ENCODE results near the gene RARRES2.

RARRES2 gene

DNA sequence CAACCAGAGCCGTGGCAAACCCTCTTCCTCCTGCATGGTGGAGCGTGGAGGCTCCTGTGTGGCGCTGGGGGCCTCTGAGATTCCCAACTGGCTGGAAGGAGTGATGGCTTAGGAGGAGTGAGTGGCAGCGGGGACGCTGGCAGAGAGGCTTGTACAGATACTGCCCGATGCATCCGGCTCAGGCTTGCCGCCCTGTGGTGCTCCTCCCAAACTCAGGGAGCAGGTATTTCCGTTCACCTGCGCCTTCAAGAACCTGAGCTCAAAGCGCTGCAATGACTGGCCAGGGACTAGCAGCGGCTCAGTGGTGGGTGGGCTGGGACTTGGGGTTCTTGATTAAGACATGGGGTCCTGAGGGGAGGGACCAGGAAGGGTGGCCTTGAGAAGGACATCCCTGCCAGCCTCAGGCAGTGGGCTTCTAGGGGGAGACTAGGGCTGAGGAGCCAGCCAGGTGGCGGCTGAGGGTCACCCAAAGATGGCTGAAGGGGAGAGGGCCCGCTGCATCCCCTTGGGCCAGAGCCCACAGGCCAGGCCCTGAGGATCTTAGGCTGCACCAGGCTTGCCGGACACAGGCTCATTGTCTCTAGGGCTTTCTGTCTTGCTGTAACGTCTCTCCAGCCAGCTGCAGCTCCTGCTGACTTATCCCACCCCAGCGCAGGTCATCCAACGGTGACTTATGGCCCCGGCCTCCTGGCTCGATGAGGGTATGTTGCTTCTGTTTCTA lies 40.9 kb upstream of the RARRES2 start:
- no peak for TF ChIP-seq SPI1 (IDR thresholded peaks at IDR 0.05; ENCODE audit: borderline replicate concordance, low read depth)
- TF ChIP-seq GABPA (IDR thresholded peaks at IDR 0.05; ENCODE audit: low read depth): no peak
- no peak for TF ChIP-seq POLR2AphosphoS5 (IDR thresholded peaks at IDR 0.05; ENCODE audit: low read depth)
- TF ChIP-seq, protein P1, sequence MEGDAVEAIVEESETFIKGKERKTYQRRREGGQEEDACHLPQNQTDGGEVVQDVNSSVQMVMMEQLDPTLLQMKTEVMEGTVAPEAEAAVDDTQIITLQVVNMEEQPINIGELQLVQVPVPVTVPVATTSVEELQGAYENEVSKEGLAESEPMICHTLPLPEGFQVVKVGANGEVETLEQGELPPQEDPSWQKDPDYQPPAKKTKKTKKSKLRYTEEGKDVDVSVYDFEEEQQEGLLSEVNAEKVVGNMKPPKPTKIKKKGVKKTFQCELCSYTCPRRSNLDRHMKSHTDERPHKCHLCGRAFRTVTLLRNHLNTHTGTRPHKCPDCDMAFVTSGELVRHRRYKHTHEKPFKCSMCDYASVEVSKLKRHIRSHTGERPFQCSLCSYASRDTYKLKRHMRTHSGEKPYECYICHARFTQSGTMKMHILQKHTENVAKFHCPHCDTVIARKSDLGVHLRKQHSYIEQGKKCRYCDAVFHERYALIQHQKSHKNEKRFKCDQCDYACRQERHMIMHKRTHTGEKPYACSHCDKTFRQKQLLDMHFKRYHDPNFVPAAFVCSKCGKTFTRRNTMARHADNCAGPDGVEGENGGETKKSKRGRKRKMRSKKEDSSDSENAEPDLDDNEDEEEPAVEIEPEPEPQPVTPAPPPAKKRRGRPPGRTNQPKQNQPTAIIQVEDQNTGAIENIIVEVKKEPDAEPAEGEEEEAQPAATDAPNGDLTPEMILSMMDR (IDR thresholded peaks at IDR 0.05; ENCODE audit: insufficient read depth, low read length): no peak
- TF ChIP-seq, protein P2, sequence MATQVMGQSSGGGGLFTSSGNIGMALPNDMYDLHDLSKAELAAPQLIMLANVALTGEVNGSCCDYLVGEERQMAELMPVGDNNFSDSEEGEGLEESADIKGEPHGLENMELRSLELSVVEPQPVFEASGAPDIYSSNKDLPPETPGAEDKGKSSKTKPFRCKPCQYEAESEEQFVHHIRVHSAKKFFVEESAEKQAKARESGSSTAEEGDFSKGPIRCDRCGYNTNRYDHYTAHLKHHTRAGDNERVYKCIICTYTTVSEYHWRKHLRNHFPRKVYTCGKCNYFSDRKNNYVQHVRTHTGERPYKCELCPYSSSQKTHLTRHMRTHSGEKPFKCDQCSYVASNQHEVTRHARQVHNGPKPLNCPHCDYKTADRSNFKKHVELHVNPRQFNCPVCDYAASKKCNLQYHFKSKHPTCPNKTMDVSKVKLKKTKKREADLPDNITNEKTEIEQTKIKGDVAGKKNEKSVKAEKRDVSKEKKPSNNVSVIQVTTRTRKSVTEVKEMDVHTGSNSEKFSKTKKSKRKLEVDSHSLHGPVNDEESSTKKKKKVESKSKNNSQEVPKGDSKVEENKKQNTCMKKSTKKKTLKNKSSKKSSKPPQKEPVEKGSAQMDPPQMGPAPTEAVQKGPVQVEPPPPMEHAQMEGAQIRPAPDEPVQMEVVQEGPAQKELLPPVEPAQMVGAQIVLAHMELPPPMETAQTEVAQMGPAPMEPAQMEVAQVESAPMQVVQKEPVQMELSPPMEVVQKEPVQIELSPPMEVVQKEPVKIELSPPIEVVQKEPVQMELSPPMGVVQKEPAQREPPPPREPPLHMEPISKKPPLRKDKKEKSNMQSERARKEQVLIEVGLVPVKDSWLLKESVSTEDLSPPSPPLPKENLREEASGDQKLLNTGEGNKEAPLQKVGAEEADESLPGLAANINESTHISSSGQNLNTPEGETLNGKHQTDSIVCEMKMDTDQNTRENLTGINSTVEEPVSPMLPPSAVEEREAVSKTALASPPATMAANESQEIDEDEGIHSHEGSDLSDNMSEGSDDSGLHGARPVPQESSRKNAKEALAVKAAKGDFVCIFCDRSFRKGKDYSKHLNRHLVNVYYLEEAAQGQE (IDR thresholded peaks at IDR 0.05; ENCODE audit: insufficient replicate concordance, low read depth): no peak
- H3K27ac ChIP-seq (replicated peaks): no peak overlapping the region
- no peak for DNase-seq (ENCODE audit: low read depth in 1 of 2, low spot score in 1 of 2)
- H3K4me3 ChIP-seq (replicated peaks; ENCODE audit: insufficient read depth, low read length): no peak overlapping the region
- H3K27me3 ChIP-seq (ENCODE audit: insufficient read depth, poor library complexity, severe bottlenecking): no peaks in the 10 kb centered on the region

DNA sequence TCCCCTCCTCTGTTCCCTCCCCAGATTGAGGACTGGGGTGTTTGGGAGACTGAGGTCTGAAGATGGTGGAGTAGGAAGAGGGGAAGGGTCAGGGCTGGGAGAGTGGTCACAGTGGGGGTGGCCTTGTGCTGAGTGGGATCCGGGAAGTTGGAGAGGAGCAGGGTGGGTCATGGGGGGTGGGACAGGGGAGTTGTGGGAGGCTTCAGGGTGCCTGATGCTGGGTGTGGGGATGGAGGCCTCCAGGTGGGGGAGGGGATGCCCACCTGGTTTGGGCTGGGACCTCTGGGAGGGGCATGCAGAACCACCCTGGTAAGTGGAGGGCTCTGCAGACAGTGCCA lies 40.3 kb upstream of the RARRES2 start:
- H3K27ac ChIP-seq (replicated peaks): no peak overlapping the region
- TF ChIP-seq SPI1 (IDR thresholded peaks at IDR 0.05; ENCODE audit: borderline replicate concordance, low read depth): no peak
- TF ChIP-seq, protein P2 (IDR thresholded peaks at IDR 0.05; ENCODE audit: insufficient replicate concordance, low read depth): no peak
- TF ChIP-seq GABPA (IDR thresholded peaks at IDR 0.05; ENCODE audit: low read depth): no peak
- no peak for TF ChIP-seq POLR2AphosphoS5 (IDR thresholded peaks at IDR 0.05; ENCODE audit: low read depth)
- TF ChIP-seq, protein P1 (IDR thresholded peaks at IDR 0.05; ENCODE audit: insufficient read depth, low read length): no peak
- no peaks in the 10 kb centered on the region for H3K27me3 ChIP-seq (ENCODE audit: insufficient read depth, poor library complexity, severe bottlenecking)
- H3K4me3 ChIP-seq (replicated peaks; ENCODE audit: insufficient read depth, low read length): no peak overlapping the region
- no peak for DNase-seq (ENCODE audit: low read depth in 1 of 2, low spot score in 1 of 2)

DNA sequence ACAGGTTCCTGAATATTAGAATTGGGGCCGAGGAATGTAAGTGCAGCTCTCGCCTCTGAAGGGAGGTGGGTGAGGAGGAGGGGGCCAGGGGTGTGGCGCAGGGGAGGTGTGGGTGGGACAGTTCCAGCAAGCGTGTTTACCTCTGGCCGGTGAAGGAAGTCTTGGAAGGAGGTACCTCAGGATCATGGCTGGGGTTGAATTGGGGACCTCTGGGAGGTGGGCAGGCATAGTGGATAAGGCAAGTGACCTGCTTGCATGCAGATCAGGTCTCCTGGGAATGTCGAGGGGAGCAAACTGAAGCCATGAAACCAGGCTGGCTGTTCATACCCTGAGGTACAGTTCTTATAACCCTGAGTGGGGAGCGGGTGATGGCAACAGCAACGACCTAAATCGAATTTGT lies 39.7 kb upstream of the RARRES2 start:
- TF ChIP-seq SPI1 (IDR thresholded peaks at IDR 0.05; ENCODE audit: borderline replicate concordance, low read depth) (no peak), POLR2AphosphoS5 (IDR thresholded peaks at IDR 0.05; ENCODE audit: low read depth) (no peak), GABPA (IDR thresholded peaks at IDR 0.05; ENCODE audit: low read depth) (no peak)
- TF ChIP-seq, protein P2 (IDR thresholded peaks at IDR 0.05; ENCODE audit: insufficient replicate concordance, low read depth): no peak
- TF ChIP-seq, protein P1 (IDR thresholded peaks at IDR 0.05; ENCODE audit: insufficient read depth, low read length): no peak
- Histone ChIP-seq H3K4me3 (replicated peaks; ENCODE audit: insufficient read depth, low read length) (no peak overlapping the region), H3K27ac (replicated peaks) (no peak overlapping the region), H3K27me3 (ENCODE audit: insufficient read depth, poor library complexity, severe bottlenecking) (no peaks in the 10 kb centered on the region)
- no peak for DNase-seq (ENCODE audit: low read depth in 1 of 2, low spot score in 1 of 2)

Data from HL-60 (cell line).